ENCODE data around the gene GOLGA6D.
A peak's percentile ranks its signal among the peaks of the same experiment; 100 is the strongest.
"Not testable (repeated sequence)": the region's sequence is repeated elsewhere in the genome, so short reads cannot be mapped to it uniquely, and the experiment has no call there.

The GOLGA6D gene

GRCh38 chr15:75282572-75282971 is at the start of gene GOLGA6D:
Gene GOLGA6D, plus strand, starts transcription at chr15:75282835. Its CDS starts 41 bp downstream, at chr15:75282876.
- DNase-seq (ENCODE audit: low spot score): not testable (repeated sequence)

GRCh38 chr15:75233504-75234190 is 49.0 kb upstream of the GOLGA6D start:
- DNase-seq (ENCODE audit: low spot score): no peak

- no peak for DNase-seq (ENCODE audit: low spot score)
Measured at GRCh38 chr15:75234191-75234810, 48.3 kb upstream of the GOLGA6D start.

- DNase-seq (ENCODE audit: low spot score): no peak
Measured at GRCh38 chr15:75235051-75235673, 47.5 kb upstream of the GOLGA6D start.

GRCh38 chr15:75235760-75236729 is 46.6 kb upstream of the GOLGA6D start:
- no peak for DNase-seq (ENCODE audit: low spot score)

- DNase-seq (ENCODE audit: low spot score): no peak
Measured at GRCh38 chr15:75237316-75237982, 45.2 kb upstream of the GOLGA6D start.

GRCh38 chr15:75238150-75238549 is 44.5 kb upstream of the GOLGA6D start:
- no peak for DNase-seq (ENCODE audit: low spot score)

- not testable (repeated sequence) for DNase-seq (ENCODE audit: low spot score)
Measured at GRCh38 chr15:75245741-75246140, 36.9 kb upstream of the GOLGA6D start.

GRCh38 chr15:75248991-75249390 is 33.6 kb upstream of the GOLGA6D start:
- DNase-seq (ENCODE audit: low spot score): not testable (repeated sequence)

DNA sequence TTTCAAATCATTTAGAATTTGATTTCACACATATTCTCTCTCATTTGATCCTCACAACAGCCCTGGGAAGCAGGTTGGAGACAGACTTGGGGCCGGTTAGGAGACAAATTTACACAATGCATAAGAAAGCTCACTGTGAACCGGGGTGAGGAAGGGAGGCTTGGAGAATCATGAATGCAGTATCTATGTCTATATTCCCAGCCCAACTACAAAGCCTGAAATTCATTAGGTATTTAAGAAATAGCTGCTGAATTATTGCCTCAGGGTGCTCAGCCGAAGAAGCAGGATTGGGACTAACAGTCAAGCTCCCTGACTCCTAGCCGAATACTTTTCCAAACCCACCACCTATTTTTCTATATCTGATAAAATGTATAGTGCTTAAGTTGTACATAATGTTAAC is 32.9 kb upstream of the GOLGA6D start:
- no peak for DNase-seq (ENCODE audit: low spot score)

DNA sequence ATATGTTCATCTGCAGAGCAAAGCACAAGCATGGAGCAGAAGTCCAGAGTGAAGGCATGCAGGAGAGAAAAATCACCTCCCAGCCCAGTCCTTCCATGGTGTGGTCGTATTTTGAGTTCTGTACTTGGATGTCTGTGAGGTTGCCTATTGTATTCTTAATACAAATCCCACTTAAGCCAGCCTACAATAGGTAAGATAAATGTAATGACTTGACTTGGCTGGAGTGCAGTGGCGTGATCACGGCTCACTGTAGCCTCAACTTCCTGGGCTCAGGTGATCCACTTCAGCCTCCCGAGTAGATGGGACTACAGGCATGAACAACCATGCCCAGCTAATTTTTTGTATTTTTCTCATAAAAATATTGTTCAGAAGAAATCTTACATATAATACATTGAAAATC is 31.3 kb upstream of the GOLGA6D start:
- DNase-seq (ENCODE audit: low spot score): not testable (repeated sequence)

DNA sequence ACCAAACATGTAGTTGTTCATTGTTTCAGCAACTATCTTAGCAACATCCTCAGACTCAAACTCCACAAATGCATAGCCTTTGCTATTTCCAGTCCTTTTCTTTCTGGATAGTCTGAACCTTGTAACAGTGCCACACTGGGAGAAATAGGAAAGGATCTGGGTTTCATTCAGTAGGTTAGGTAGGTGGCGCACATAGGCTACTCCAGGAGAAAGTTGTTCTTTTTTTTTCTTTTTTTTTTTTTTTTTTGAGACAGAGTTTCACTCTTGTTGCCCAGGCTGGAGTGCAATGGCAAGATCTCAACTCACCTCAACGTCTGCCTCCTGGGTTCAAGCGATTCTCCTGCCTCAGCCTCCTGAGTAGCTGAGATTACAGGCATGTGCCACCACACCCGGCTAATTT is 30.4 kb upstream of the GOLGA6D start:
- not testable (repeated sequence) for DNase-seq (ENCODE audit: low spot score)

GRCh38 chr15:75258034-75258433 is 24.6 kb upstream of the GOLGA6D start, which contains the start of gene GOLGA6C:
Gene GOLGA6C, plus strand, starts transcription at chr15:75258334. Its CDS starts 265 bp downstream, at chr15:75258599.
- DNase-seq (ENCODE audit: low spot score): not testable (repeated sequence)

- DNase-seq (ENCODE audit: low spot score): not testable (repeated sequence)
Measured at GRCh38 chr15:75258620-75259343, 23.9 kb upstream of the GOLGA6D start.

DNA sequence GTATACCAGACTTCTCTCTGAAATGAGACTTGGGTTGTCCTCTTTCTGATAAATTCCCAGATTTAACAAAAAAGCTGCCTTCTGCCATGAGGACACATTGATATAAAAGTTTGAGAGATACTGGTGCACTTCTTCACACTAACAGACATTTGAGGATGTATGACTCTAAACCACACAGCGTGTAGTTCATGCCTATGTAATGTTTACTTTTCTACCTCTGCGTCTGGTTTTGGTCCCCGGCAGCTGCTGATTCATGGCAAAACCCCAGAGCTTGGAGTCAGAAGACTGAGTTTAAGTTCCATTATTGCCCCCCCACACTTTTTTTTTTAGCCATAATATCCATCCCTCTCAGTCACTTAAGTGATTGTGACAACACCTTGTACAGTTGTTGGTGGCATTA is 22.8 kb upstream of the GOLGA6D start:
- DNase-seq (ENCODE audit: low spot score): not testable (repeated sequence)

DNA sequence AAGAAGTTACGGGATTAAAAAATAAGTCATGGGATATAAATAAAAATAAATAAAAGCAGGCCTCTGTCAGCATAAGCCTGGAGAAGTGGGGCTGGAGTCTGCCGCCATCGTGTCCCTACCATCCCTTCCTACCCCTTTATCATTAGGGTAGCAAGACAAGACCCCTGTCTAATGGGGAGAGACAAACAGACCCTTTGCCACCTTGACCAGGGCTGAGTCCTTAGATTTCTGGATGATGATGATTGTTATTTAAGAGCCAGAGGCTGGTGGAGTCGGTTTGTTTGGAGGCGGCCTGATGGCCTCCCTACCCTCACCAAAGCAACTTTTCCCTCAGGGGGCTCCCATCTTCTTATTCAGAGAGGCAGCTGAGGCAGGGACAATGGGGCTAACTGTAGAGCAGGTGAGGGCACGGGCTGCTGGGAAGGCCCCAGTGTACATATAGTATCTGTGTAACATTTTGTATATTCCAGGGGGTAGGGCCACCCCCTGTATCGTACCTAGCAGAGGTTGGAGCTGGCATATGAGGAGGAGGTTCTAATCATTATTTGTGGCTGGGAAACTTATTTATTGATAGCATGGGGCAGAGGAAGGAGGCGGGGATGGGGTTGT is 8.8 kb upstream of the GOLGA6D start:
- not testable (repeated sequence) for DNase-seq (ENCODE audit: low spot score)

- peak; percentile 52 for DNase-seq (ENCODE audit: low spot score)
Measured at GRCh38 chr15:75274509-75275107, 8.0 kb upstream of the GOLGA6D start.

DNA sequence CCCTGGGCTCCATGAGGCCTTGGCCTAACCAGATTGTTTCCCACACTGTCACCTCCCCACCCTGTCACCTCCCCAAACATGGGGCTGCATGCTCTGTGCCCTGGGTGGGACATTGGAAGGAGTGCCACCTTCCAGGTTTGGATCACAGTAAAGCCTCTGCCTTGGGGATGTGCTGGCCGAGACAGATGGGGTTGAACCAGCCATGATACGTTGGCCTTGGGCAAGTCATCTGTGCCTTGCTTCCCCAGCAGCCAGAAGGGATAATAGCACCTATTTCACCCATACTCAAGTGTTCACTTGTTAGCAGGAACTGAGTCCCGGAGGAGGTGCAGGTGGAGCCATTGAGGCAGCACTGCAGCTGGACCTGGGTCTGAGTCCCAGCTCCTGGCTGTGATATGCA is 7.0 kb upstream of the GOLGA6D start:
- DNase-seq (ENCODE audit: low spot score): not testable (repeated sequence)

GRCh38 chr15:75278497-75278896 is 4.1 kb upstream of the GOLGA6D start:
- DNase-seq (ENCODE audit: low spot score): not testable (repeated sequence)

DNA sequence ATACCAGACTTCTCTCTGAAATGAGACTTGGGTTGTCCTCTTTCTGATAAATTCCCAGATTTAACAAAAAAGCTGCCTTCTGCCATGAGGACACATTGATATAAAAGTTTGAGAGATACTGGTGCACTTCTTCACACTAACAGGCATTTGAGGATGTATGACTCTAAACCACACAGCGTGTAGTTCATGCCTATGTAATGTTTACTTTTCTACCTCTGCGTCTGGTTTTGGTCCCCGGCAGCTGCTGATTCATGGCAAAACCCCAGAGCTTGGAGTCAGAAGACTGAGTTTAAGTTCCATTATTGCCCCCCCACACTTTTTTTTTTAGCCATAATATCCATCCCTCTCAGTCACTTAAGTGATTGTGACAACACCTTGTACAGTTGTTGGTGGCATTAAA is 1.5 kb downstream of the GOLGA6D start:
- DNase-seq (ENCODE audit: low spot score): not testable (repeated sequence)
